ENCODE data around the gene TCOF1.
"Not testable (repeated sequence)": the region's sequence is repeated elsewhere in the genome, so short reads cannot be mapped to it uniquely, and the experiment has no call there.

The TCOF1 gene

DNA sequence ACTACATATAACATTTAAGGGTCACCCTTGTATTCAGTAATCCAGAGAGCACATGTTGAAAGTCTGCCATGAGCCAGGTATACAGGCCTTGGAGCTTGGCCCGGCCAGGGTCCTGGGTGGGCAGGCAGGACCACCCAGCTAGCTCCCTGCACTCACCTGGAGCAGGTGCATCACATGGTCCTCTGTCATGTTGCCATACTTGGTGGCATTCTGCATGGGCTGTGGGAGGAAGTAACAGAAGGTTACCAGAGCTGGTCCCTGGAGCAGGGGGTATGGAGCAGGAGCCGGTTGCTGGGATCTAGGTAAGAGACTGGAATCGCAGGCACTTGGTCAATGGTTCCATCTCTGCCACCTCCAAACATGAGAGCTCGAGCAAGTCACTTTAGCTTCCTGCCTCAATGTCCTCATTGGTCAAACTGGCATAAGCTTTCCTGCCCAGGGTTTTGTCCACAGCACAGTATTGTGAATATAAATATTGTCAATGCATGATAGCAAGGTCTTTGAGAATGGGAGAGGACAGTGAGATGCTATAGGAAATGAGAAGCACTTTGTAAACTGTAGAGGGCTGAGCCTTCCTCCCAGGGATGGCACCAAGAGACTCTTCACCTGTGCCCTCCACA is 48.7 kb downstream of the TCOF1 start:
- no peak for DNase-seq (ENCODE audit: low read depth)

DNA sequence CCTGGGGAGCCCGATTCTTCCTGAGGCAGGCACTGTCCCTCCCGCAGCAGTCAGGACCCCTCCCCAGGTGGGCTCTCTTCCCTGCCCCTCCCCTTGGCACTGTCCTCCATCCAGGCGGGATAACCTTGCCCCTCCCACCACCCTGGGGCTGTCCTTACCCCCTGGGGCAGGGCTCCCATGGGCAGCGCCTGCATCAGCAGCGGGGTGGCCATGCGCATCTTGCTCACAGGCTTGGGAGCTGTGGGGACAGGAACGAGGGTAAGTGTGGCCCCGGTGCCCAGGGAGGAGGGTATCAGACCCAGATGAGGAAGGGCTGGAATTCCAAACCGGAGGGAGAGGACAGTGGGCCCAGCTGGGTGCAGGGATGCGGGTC is 49.2 kb downstream of the TCOF1 start:
- DNase-seq (ENCODE audit: low read depth) = no peak

DNA sequence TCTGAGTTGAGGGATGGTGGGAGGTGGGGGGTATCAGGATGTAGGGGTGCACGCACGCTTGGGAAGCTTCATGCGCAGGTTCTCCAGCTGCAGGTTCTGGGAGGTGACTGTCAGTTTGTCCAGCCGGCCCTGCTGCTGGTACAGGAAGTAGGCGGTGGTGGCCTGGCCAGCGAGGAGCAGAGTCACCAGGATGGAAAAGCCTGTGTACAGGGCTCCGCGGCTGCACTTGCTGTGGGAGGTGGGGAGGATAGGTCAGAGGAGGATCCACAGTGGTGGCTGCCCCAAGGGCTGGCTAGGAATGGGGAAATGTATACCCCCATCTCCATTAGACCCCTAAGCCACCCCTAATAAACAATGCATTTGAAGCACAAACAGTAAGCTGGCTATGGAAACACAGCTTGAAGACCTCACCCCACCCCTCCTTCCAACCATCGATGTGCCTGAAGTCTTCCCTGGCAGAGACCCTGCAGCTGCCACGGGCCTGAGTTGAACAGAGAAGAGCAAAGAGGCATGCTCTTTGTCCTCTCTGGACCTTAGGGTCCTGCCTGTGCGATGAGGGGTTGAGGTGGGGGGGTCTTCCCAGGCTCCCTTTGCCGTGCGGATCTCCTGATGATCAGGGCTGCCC is 49.7 kb downstream of the TCOF1 start:
- no peak for DNase-seq (ENCODE audit: low read depth)

DNA sequence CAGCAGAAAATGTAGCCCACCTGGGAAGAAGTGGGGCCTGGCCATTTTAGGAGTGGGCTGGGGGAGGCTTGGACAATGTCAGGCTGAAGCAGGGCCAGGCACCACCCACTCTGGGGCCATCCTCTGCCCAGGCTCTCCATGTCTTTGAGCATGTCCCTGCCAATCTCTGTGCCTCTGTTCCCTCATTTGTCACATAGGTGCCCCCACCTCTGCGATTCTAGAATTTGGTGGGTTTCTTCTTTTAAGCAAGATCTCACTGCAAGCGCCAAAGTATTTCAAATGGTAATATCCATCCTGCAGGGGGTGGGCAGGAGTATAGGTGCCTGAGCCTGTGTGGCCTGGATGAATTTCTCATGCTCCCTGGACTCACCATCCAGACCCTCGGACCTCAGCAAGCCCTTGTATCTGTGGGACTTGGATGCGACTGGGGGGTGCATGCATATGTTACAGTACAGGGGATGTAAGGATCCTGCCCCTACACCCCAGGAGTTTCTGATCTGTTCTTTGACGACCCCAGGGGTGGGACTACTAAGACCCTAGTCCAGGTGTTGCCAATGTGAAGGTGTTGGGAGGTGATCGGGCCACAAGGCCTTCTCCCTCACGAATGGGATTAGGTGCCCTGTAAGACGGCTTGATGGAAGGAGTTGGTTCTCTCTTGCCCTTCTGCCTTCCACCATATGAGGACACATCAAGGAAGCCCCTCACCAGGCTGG is 50.9 kb downstream of the TCOF1 start:
- DNase-seq (ENCODE audit: low read depth) = no peak

DNA sequence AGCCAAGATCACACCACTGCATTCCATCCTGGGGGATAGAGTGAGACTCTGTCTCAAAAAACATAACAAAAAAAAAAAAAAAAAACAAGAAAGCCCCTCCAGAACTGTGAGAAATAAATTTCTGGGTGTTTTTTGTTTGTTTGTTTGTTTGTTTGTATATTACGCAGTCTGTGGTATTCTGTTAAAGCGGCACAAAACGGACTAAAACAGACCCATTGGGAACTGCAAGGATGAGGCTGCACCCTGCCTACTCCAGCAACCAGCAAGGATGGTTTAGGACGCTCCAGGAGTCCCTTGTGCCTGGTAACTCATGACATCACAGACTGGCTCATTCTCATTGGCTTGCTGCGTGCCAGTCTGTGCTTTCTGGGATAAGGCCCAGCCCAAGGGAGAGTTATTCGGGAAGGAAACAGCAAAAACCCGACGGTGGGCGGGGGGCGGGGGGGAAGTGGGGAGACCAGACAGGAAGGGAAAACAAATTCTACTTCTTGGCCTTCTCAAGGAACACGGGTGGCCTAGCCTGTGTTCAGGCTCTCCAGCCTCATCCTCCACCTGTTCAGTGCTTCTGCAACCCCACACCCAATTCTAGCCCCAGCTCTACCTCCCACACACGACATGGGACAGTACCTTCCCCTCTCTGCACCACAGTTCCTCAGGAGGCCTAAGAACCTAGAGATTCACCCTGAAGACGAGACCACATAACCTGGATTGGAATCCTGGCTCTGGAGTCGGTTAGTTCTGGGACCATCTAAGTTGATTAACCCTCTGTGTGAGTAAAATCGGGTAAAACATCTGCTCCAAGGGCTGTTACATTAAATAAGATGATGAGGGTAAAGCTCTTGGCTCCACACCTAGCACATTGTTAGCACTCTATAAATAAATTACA is 52.4 kb downstream of the TCOF1 start:
- no peak for DNase-seq (ENCODE audit: low read depth)

DNA sequence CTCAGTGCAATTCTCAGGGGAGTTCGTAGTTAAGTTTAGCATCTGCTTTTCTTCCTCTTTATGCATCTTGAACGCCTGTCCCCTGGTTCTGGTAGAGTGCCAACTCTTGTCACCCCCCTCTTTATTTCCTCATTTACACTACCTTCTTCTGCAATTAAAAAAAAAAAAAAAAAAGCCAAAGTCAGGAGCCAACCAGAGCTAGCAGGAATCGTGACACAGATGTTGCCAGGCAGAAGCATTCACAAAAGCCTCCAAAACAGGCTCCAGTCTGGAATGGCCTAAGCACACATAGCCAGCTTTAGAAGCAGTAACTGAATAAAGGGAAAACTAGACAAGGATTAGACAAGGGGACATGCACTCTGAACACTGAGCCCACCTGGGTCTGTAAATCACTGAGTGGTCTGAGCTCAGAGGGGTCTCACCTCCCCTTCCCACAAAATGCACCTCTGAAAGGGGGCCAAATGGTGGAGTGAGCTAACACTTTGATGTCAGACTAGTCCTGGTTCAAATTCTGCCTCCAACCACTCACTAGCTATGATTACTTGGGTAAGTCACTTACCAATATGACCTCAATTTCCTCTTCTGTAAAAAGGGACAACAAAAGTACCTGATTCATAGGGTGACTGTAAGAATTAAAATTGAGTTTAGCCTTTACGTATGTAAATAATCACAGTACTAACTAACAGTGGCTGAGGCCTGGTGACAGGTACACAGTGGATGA is 53.2 kb downstream of the TCOF1 start:
- DNase-seq (ENCODE audit: low read depth) = no peak

DNA sequence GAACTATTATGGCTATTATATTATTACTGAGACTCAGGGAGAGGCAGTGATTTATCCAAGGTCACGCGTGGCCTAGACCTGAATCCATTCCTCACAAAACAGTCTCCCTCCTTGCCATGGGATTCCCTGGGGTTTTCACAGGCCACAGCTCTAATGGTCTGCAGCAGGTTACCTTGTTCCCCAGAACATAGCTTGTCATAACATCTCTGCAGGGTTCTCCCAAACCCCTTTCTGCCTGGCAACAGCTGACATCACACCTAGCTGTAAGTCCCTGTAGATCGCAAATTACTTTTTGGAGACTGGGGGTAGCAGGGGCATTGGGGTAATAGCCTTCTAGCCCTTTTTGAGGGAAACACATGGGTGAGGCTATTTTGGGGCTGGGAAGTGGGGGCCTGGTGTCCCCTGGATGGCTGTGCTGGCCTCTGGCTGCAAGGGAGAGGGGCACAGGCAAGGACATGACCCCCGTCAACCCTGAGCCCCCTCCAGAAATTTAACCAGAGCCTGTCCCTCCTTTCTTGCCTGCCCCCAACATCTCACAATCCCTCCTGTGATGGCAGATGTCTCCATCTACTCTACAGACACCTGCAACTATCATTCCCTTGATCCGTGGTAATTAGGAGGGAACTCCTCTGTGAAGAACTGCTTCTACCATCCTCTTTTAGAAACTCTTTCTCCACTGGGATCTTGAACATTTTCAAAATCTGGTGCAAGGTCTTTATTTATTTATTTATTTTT is 53.9 kb downstream of the TCOF1 start:
- peak; percentile 31 for DNase-seq (ENCODE audit: low read depth)

DNA sequence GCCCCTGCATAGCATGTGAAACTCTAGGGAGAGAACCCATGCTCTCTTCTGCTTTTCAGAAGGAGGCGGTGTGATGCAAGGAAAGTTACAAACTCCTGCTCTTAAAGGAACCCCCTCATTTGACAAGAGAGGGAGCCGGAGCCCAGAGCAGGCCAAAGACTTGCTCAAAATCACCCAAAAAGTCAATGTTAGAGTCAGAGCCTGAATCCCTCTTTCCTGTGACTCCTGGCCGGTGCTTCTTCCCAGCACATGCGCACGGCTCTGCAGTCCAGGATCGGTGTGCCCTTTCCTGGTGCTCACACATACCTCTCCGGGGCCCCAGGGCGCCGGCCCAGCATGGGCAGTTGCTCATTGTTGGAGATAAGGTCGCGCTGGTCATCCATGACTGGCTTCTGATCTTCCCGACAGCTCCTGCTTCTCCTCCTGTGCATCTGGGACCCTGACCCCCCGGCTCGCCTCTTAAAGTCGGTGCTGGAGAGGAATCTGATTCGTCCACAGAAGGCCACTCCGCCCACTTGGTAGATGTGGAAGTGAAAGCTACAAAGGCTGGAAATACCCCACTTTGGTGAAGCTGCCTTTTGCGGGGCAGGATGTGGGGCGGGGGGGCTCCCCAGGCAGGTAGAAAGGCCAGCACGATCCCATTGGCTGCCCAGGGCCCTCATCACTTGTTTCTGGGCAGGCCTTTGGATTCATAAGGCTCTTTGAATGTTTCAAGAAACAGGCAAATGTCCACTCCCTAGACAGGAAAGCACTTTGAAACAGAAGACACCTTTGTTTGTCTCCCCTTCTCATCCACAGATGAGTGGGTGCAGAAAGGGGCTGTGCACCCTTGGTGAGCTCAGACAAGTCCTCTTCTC is 55.0 kb downstream of the TCOF1 start, which contains the start of gene CD74:
TSS of gene CD74 (minus strand) at position 592 of the 857 bp plus-strand sequence. CDS start at position 431, 161 bp downstream.
- peak; percentile 78 for DNase-seq (ENCODE audit: low read depth)

DNA sequence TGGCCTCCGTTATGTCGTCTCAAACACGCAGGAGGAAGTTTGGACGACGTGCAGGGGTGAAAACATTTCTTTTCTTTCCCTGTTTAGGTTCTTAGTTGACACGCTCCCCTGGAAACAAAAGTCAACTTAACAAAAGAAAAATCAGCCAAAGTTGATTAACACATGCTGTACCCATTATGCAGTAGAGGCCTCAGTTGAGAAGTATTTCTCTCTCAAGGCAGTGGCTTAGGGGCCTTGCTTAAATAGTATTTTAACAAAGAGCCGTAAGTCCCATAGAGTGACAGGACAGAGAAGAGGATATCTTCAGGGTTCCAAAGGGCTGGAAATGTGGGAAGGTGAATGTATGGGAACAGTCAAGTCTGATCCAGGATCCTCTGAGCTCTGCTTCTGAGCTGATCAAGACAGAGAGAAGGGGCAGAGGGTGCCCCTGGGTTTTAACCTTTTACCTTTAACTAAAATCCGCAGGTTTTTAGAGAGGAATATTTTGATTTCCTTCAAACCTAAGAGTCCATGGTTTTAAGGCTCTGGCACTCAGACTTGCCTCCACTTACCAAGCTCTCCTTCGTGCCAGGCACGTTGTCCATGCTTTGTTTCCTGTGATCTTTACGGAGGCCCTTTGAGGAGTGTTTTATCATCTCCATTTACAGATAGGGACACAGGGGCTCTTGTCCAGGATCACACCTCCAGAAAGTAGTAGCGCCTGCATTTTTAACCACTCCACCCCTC is 55.8 kb downstream of the TCOF1 start:
- DNase-seq (ENCODE audit: low read depth) = no peak

DNA sequence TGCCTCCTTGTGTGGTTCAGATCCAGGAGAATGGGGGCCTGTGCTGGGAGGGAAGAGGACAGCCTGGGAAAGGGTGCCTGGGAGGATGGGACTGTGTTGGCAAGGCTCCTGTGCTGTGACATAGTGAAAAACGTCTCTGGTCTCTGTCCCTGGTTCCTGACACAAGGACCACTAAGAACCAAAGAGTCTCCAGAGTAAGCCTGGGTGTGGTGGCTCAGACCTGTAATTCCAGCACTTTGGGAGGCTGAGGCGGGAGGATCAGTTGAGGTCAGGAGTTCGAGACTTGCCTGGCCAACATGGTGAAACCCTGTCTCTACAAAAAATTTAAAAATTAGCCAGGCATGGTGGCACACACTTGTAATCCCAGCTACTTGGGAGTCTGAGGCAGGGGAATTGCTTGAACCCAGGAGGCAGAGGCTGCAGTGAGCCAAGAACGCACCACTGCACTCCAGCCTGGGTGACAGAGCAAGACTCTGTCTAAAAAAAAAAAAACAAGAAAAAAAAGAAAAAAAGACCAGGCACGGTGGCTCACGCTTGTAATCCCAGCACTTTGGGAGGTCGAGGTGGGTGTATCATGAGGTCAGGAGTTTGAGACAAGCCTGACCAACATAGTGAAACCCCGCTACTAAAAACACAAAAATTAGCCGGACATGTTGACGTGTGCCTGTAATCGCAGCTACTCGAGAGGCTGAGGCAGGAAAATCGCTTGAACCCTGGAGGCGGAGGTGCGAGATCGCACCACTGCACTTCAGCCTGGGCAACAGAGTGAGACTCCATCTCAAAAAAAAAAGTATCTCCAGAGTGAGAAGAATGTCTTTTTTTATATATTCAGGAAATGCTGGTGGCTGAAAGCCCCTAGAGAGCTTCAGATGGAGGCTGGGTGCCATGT is 56.6 kb downstream of the TCOF1 start:
- DNase-seq (ENCODE audit: low read depth) = not testable (repeated sequence)

DNA sequence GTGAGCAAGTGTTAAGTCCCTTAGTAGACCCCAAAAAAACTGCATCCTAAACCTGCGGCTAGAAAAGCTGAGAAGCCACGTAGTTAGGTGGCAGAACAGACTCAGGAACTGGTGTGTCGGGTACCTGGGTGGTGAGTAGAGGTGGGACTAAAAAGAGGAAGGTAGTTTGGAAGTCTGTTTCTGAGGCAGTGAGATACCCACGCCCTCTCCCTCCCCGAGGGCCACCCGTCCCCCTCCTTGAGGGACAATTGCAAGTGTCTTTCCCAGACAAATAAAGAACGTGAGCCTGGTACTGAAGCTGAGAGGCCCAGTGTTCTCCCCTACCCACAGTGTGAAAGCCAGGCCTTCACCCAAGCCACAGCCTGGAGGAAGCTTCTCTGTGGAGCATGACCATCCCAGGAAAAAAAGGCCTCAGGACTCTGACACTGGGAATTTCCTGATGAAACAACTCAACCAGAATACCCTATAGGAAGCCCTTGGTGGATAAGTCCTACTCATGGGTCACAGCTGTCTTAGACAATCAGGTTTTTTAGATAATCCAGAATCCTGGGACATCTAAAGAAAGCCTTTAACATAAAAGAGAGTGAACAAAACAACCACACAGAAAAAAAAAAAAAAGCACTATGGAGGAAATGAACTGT is 62.3 kb downstream of the TCOF1 start:
- DNase-seq (ENCODE audit: low read depth) = no peak

DNA sequence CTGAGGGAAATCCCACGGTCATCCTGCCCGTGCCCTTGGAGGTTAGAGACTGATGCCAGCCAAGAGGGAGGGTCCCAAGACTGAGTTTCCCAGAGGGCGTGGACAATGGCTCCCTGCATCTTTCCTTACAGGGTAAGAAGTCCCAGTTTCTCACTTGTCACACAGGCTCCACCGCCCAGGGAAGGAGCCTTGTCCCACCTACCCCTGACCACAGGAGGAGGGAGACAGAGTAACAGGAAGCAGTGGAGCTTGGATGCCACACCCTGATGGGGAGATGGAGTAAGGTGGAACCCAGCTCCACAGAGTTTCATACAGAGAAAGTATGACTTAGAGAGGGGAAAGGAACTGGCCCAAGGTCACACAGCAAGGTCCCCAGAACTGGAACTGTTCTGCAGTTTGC is 64.6 kb downstream of the TCOF1 start:
- DNase-seq (ENCODE audit: low read depth) = no peak

DNA sequence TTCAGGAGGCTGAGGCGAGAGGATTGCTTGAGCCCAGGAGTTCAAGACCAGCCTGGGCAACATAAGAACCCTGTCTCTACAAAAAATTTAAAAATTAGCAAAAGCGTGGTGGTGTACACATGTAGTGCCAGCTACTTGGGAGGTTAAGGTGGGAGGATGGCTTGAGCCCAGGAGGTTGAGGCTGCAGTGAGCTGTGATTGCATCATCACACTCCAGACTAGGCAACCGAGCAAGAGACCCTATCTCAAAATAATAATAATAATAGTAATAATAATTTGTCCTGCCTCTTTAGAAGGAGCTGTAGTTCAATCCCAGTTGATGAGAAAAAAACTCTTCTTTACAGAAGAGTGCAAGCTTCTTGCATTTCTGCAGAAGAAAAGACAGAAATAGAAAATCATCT is 65.3 kb downstream of the TCOF1 start:
- DNase-seq (ENCODE audit: low read depth) = no peak

DNA sequence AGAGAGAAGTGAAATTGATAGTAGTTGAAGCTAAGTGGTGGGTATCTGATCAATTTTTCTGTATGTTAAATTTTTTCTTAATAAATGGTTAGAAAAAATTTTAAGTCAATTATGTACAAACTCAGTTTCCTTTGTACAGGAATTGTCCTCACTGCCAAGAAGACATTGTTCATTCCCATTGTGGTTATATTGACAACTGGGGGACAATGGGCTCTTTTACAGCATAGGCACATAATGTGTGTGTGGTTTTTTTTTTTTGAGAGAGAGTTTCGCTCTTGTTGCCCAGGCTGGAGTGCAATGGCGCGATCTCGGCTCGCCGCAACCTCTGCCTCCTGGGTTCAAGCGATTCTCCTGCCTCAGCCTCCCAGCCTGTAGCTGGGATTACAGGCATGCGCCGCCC is 68.7 kb downstream of the TCOF1 start:
- DNase-seq (ENCODE audit: low read depth) = not testable (repeated sequence)

DNA sequence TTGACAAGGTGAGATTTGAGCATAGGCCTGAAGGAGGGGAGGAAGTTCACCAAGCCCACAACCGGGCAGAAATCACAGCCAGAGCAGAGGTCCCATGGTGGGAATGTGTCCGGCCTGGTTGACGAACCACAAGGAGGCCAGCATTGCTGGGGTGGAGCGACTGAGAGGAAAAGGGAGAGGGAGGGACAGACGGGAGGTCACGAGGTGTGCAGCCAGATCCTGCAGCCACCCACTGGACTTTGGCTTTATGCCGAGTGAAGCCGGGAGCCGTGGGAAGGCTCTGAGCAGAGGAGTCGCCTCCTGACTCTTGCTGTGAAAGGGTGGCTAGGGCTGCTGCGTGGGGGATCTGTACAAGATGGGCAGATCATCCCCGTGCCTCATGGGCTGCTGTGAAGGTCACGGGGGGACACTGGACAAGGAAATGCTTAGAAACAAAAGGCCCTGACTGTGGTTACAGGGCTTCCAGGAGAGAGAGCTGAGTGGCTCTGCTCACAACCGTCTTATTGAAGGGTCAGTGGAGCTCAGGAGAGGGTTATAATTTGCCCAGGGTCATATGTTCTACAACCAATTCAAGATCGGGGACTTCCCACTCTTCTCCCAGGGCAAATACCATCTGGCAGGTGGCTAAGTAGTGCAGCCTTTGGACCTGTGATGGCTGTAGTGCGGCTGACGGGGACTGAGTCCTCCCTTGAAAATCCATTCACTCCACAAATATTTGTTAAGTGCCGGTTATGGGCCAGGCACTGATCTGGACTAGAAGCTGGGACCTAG is 70.8 kb downstream of the TCOF1 start:
- no peak for DNase-seq (ENCODE audit: low read depth)

DNA sequence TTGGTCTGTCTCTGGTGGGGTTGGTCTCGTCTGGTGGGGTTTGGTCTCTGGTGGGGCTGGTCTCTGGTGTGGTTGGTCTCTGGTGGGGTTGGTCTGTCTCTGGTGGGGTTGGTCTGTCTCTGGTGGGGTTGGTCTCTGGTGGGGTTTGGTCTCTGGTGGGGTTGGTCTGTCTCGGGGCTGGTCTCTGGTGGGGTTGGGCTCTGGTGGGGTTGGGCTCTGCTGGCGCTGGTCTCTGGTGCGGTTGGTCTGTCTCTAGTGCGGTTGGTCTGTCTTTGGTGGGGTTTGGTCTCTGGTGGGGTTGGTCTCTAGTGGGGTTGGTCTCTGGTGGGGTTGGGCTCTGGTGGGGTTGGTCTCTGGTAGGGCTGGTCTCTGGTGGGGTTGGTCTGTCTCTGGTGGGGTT is 71.5 kb downstream of the TCOF1 start:
- DNase-seq (ENCODE audit: low read depth) = no peak

DNA sequence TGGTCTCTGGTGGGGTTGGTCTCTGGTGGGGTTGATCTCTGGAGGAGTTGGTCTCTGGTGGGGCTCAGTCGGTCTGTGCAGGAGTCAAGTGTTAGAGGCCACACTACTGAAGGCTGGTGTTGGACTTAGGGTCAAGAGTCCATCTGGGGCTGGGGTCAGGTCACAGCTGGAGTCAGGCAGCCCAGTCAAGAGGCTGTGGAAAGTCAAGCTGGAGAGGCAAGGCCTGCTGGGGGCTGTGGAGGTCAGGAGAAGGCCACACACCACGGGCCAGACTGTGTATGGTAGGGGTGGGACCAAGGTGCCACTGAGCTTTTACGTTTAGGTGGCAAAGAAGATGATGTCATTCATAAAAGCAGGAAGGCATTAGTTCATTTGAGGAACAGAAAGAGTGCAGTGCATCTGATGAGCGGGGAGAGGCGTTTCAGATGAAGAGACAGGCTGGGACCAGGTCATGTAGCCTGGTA is 71.9 kb downstream of the TCOF1 start:
- DNase-seq (ENCODE audit: low read depth) = no peak
